ENCODE data around the gene SEPSECS.
"Not testable (repeated sequence)": the region's sequence is repeated elsewhere in the genome, so short reads cannot be mapped to it uniquely, and the experiment has no call there.

DNA sequence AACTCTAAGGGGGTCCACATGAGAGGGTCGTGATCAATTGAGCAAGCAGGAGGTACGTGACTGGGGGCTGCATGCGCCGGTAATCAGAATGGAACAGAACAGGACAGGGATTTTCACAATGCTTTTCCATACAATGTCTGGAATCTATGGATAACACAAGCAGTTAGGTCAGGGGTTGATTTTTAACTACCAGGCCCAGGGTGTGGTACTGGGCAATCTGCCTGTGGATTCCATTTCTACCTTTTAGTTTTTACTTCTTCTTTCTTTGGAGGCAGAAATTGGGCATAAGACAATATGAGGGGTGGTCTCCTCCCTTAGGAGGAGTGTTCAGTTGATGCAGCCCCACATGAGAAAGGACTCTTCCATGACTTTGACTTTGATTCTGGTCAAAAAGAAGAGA, 76.8 kb downstream of the SEPSECS start:
- not testable (repeated sequence) for TF ChIP-seq POLR2A, EP300, POLR2AphosphoS5 (IDR thresholded peaks at IDR 0.05)
- TF ChIP-seq, protein P1, sequence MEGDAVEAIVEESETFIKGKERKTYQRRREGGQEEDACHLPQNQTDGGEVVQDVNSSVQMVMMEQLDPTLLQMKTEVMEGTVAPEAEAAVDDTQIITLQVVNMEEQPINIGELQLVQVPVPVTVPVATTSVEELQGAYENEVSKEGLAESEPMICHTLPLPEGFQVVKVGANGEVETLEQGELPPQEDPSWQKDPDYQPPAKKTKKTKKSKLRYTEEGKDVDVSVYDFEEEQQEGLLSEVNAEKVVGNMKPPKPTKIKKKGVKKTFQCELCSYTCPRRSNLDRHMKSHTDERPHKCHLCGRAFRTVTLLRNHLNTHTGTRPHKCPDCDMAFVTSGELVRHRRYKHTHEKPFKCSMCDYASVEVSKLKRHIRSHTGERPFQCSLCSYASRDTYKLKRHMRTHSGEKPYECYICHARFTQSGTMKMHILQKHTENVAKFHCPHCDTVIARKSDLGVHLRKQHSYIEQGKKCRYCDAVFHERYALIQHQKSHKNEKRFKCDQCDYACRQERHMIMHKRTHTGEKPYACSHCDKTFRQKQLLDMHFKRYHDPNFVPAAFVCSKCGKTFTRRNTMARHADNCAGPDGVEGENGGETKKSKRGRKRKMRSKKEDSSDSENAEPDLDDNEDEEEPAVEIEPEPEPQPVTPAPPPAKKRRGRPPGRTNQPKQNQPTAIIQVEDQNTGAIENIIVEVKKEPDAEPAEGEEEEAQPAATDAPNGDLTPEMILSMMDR (IDR thresholded peaks at IDR 0.05), result not testable (repeated sequence)
